HTR-8/SVneo (cell line): ENCODE data around the gene IRF1.
"Not testable (repeated sequence)": the region's sequence is repeated elsewhere in the genome, so short reads cannot be mapped to it uniquely, and the experiment has no call there.

Experiments
- DNase-seq: peaks from one replicate; pipeline ENCODE4 v3.0.0; 2011; ENCODE audit warnings: low spot score, mixed read lengths; ENCODE audit not compliant: insufficient read length
- FAIRE-seq: peaks from 2 replicates; lab custom pipeline; 2011; peaks lifted over from hg19 to GRCh38; lab: Jason Lieb, UNC

IRF1 gene

DNA sequence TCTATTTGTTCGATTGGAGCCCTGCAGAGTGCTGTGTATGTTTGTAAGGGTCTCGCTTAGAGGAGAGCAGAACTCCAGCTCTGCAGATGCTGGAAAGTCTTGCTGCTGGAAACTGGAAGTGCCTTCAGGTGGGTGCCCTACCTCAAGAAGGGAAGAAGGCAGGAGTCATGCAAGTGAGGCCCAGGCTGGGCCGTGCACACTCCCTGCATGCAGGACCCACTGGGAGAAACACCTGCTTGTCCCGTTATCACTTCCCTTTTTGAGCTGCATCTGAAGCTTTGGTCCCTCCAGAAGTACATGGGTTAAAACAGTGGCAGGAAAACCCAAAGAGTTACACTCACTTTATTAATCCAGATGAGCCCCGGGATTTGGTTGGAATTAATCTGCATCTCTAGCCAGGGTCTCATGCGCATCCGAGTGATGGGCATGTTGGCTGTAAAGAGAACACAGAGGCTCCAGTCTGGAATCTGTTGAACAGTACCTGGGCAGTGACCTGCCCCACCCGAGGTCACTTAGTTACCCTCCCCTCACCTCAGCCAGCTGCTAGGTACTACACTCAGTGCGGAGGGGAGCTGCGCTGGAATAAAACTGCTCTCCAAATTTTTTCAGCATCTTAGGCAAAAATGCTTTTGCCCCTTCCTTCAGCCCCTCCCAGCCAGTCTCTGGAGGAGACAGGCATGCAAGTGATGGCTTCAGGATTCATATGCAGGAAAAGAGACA, 1.4 kb downstream of the IRF1 start:
- DNase-seq (no peak), FAIRE-seq (no peak)

DNA sequence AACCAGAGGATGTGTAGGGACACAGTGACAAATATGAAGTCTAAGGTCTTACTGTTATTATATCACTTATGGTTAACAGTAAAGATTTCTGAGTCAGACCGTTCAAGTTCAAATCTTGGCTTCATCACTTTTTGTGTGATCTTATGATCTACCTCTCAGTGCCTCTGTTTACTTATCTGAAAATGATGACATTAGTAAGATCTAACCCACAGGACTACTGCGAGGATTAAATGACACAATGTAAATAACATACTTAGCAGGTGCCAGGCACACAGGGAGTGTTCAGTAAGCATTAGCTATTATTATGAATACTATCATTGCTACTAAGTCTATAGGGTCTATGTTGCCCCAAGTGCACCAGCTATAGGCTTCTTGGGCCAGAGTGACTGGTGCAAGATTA, 2.0 kb downstream of the IRF1 start:
- no peak for DNase-seq
- no peak for FAIRE-seq

DNA sequence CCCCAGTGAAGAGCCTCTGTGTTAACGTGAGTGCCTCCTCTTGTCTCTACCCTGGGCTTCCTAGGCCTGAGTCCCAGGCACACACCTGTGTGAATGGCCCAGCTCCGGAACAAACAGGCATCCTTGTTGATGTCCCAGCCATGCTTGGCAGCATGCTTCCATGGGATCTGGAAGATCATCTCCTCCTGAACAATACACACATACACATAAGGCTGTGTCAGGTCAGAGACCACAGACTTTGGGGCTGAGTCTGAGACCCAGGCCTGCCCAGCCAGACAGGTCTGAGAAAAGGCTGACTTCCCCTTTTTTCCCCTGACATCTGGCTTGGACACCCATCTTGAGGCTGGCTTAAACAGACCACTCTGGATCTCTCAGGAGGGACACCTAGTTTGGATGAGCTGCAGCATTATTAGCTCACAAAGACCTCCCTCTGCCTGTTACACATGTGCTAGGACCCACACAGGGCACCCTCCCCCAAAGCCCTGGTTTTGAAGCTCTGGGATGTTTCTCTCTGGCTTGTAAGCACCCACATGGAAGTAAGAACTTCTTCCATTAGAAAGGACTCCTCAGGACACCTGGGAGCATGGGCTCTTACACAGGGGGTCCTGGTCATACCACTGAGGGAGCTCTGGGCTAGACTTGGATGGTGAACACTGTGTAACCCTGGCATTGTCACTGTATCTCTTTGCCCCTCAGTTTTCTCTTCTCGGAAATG, 2.6 kb downstream of the IRF1 start:
- DNase-seq (no peak), FAIRE-seq (no peak)

DNA sequence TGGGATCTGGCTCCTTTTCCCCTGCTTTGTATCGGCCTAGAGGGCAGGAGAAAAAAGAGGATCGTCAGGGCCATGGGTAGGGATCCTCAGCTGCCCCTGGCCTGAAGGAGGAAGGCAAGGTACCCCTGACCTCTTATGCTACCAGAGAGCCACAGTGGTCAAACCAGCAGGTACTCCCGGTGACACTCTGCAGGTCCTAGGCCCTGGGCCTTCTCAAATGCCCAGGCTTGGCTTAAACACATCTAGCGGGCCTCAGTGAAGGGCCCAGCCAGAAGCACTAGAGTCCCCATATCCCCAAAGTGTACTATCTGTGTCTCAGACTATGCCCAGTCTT, 3.5 kb downstream of the IRF1 start:
- no peak for FAIRE-seq

DNA sequence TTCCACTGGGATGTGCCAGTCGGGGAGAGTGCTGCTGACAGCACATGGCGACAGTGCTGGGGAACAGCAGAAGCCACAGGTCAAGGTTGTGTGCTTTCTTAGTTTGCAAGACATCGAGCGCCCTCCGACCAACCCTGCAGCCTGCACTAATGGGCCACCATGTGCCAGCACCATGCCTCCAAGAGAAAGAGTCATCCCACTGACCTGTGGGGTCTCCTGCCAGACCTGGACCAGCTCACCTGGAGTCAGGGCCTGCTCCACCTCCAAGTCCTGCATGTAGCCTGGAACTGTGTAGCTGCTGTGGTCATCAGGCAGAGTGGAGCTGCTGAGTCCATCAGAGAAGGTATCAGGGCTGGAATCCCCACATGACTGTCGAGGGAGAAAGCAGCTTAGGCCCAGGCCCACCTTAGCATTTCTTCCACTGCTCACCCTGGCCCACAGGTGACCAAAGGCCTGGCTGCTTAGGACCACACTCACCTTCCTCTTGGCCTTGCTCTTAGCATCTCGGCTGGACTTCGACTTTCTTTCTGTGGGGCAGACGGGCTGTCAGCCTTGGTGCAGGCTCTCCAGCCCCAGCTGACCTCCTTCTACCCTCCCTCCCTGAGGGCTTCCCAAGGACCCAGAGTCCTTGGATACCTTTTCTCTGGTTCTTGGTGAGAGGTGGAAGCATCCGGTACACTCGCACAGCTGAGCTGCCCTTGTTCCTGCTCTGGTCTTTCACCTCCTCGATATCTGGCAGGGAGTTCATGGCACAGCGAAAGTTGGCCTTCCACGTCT, 4.1 kb downstream of the IRF1 start:
- FAIRE-seq, result no peak
- DNase-seq, result no peak

More for the DNA sequence above, 3.5 kb downstream of the IRF1 start:
- no peak for DNase-seq

DNA sequence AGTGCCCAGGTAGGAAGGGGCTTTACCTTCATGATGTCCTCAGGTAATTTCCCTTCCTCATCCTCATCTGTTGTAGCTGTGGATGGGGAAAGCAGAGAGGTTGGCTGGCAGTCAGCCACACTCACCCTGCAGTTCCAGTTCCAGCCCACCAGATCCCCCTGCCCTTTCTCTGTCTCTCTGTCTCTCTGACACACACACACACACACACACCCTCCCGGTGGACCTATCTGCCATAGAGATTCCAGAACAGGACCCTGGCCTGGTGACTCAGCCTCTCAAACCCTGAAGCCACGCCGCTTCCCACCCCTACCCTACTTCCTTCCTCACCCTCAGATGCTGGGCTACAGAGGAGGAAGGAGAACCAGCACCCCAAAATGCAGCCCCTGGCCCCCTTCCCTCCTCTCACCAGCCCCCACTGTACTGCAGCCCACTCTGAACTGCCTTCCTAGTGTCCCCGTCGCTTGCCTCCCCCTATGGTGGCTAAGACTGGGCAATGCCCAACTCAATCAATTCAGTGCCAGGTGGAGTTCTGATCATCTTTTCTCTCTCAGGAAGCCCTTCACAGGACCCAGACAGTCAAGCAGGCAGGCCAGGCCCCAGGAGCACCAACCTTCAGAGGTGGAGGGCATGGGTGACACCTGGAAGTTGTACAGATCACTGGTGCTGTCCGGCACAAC, 4.8 kb downstream of the IRF1 start:
- FAIRE-seq, result no peak

DNA sequence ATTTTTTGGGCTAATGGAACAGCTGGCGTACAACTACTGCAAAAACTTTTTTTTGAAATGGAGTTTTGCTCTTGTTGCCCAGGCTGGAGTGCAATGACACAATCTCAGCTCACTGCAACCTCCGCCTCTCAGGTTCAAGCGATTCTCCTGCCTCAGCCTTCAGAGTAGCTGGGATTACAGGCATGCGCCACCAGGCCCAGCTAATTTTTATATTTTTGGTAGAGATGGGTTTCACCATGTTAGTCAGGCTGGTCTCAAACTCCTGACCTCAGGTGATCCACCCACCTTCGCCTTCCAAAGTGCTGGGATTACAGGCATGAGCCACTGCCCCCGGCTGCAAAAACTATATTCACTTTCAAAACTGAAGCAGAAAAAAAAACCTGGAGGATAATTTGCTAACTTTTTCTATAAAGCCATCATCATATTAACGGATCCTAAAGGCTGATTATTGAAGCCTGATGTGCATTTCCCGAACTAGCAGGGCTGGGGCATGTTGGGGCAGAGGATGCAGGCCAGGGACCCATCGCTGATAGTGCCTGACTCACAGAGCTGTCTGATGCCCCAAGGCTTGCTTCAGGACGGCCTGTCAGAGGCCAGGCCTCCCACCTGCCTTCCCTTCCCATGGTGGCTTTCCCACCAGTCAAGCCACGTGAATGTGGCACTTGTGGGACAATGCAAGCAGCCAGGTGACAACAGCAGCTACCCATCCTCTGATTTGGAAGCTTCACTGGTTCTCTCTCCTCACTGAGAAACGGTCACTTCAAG, 5.5 kb downstream of the IRF1 start:
- not testable (repeated sequence) for DNase-seq, FAIRE-seq

More for the DNA sequence above, 4.8 kb downstream of the IRF1 start:
- no peak for DNase-seq

DNA sequence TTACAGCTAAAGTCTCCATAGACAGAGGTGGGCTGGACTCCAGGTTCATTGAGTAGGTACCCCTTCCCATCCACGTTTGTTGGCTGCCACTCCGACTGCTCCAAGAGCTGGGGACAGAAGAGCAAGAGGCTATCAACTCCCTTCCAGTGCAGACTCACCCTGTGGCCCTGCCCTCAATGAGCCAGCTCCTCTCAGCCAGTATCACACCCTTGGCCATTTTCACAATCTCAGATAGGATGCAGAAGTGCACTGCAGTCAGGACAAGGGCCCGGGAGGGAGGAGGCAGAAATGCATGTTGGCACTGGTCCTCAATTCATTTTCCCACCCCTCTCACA, 6.2 kb downstream of the IRF1 start:
- no peak for FAIRE-seq
- DNase-seq, result no peak

DNA sequence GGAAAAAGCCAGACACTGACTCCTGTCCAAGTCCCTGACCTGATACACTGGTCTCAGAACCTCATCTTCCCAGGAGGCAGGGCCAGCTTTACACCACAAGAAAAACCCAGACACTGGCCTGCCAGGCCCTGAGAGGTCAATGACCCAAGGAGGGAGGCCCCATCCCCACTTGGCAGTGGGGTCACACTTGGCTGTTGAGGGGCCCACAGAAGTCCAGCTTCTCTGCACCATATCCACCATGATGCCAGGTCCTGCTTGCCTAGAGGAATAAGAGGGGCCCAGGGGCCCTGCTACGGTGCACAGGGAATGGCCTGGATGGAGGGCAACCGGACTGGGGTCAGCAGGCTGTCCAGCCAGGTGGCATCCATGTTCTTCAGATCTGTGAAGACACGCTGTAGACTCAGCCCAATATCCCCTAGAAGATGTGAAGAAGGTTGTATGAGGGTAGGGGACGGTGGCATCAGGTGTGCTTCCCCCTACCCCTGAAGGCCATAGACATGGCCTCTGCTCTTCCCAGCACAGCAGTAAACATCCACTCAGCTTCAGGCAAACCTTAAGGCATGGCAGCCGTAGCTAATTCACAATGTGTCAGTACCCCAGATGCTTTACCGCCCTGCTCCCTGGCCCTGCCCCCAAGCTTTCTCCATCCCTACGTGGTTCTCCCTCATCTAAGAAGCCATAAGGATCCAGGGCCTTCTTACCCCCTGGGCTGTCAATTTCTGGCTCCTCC, 6.7 kb downstream of the IRF1 start:
- FAIRE-seq, result no peak
- DNase-seq, result no peak

DNA sequence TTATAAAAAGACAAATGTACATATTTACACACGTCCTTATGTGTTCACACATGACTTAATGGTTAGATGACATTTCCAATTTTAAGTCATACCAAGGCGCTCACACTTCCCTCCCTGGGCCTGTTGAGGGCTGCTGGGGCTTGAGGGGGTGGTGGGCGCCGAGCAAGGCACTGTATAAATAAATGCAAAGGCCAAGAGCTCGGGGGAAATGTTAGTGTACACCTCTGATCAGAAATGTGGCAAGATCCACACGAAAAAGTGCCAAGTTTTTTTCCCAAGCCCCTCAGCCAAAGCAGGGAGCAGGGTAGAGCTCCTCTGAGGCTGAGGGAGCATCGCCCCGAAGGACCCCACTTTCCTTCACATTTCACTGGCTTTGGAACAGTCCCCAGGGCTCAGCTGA, 7.5 kb downstream of the IRF1 start:
- FAIRE-seq, result no peak
- no peak for DNase-seq

DNA sequence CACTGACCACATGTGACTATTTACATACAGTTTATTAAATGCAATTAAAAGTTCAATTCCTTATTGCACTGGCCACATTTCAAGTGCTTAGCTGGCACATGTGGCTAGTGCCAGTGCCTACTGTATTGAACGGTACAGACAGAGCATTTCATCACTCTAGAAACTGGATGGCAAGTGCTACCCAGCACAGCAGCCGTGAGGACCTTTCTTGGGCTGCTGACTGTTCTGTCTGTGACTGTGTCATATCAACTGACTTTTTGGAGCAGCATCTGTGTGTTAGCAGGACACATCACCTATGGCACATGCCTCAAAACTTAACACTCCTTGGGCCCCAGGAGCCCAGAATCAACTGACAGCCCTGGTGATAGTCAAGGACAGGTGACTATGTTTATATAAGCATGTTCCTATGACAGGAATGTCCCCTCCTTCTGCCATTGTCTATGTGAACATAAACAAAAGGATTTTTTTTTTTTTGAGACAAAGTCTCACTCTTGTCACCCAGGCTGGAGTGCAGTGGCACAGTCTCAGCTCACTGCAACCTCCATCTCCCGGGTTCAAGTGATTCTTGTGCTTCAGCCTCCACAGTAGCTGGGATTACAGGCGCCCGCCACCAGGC, 8.9 kb downstream of the IRF1 start:
- FAIRE-seq (no peak), DNase-seq (no peak)

DNA sequence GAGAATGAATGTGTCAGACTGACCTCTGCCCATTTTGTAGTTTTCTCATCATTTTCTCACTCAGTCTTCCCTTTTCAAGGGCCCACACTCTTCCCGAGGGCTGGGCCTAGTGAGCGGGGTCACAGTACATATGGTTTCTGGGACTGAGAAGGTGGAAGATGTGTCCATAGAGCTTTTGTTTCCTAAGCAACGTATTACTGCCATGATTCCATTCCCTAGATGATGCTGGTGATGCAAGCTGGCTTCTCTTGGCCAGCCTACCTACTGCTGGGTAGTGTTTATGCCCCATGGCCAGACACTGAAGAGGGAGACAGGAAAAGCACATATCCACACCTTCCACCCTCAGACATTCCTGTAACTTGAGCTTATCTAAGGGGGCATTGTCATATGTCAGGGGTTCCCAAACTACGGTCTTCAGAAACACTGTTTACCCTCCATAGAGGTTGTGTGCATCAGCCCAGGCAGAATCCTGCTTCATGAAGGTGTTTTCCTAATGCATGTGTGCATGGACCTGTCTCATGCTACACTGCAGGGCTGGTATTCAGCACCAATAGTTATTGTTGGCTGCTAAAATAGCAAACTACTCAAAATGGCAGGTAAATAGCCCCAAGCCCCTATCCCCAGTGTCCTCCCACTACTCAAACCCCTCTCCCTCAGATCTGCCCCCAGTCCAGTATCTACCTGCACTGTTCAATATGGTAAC, 9.5 kb downstream of the IRF1 start:
- DNase-seq (no peak), FAIRE-seq (no peak)

DNA sequence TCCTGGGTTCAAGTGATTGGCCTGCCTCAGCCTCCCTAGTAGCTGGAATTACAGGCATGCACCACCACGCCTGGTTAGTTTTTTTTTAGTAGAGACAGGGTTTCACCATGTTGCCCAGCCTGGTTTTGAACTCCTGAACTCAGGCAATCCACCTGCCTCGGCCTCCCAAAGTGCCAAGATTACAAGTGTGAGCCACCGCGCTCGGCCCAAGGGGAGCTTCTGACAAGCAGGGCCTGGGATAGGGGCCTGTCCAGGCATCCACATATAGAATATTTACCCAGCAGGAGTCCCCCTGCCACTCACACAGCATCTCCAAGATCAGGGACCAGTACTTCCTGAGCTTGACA, 10.1 kb downstream of the IRF1 start:
- FAIRE-seq, result no peak

DNA sequence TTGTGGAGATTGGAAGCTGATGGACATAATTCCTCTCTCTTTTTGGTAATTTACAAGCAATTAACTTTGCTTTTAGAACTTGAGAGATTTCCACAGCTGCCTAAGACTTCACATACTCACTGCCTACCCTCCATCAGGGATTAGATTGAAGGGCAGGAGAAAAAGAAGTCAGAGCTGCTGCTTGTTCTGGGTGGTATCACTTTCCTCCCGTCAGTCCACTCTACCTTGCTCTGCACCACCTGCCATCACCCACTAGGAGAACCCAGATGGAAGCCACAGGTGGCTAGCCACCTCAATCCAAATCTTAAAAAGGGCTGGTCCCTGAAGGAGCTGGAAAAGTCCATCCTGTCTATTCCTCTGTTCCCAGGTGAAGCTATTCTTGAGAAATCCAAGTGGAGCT, 10.5 kb downstream of the IRF1 start:
- FAIRE-seq (no peak), DNase-seq (no peak)

More for the DNA sequence above, 10.1 kb downstream of the IRF1 start:
- no peak for DNase-seq

DNA sequence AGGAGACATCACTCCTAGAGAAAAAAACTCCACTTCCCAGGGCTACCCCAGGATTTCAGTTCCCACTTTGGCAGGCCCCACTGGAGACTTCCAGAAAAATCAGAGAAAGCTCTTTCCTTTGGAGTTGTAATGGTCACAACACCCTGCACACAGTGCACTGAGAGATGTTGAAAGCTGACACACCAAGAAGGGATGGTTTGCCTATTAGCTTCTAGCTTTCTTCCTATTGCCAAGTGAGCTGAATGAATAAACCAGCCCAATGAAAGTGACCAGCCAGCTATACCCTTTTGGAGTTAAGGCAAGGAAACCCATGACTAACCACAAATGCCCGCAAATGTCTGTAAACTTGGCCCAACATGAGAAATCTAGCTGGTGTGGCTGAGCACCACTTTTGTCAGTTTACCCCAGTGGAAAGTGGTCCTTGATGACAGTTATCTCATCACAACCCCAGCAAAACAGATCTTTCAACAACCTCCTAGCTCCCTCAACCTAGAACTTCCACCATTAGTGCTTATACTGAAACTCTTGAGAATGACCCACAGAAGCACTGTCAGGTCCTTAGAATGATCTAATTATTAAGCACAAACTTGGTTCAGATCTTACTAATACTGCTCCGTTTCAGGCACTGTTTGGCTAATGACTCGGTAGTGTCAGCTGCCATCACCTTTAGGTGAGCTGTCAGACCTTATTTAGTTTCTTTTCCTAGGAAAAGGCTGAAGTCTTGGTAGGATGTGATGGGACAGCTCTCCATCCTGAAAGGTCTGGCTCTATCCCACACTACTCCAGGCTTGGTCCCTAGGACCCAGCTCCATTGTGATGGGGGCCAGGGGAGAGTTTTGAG, 11.2 kb downstream of the IRF1 start:
- DNase-seq (no peak), FAIRE-seq (no peak)

DNA sequence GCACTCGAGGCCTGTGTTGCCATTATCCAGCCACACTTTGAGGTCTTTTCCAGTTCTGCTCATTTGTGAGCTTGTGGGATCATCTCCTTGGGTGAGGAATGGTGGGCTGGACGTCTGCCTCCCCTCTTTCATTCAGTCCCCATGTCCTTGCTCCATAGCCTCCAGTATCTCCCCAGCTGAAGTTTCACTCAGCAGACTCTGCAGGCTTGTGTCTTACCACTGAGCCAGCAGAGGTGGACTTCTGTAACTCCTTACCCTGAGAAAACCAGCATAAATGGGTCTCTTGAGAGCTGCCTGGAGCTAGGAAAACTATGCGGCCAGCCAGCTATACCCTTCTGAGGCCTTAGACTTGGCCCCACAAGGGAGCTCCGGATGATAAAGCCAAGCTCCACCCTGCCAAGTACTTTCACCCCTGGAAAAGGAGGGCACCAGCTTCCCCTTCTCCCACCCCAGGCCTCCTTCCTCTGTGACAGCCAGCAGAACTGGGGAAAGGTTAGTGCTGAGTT, 12.2 kb downstream of the IRF1 start:
- FAIRE-seq (no peak), DNase-seq (no peak)

DNA sequence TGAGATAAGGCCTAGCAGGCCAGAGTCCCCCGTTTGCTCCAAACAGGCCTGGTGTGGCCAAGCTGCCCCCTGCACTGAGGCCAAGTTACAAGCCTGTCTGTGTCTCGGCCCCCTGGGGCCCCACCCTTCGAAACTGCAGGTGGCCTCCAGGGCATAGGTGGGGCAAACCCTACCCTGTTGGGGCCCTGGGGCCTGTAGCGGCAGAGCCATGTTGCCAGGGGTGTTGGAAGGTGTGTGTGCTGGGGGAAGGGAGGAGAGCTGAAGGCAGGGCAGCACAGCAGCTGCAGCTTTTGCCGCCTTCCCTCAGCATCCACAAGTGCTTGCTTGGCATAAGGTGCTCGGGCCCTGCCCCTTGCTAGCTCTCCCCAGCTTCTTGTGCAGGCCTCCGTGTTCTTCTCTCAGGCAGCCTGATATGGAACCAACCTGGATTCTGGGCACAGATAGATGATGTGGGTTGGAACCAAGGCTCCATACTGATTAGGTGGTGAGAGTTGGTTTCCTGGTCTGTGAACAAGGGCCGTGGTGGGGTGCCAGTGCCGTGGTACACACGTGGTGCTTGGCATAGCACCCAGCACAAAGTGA, 12.7 kb downstream of the IRF1 start:
- DNase-seq (no peak), FAIRE-seq (no peak)
